OCI-M2 (cell line): Measurements from ENCODE around the gene IL32.
"Not testable (repeated sequence)": the region's sequence is repeated elsewhere in the genome, so short reads cannot be mapped to it uniquely, and the experiment has no call there.

ENCODE experiments used
- DNase-seq: peaks from one replicate; lab custom pipeline; 2025; ENCODE audit not compliant: unreplicated experiment; lab: John Stamatoyannopoulos, UW

Gene IL32

DNA sequence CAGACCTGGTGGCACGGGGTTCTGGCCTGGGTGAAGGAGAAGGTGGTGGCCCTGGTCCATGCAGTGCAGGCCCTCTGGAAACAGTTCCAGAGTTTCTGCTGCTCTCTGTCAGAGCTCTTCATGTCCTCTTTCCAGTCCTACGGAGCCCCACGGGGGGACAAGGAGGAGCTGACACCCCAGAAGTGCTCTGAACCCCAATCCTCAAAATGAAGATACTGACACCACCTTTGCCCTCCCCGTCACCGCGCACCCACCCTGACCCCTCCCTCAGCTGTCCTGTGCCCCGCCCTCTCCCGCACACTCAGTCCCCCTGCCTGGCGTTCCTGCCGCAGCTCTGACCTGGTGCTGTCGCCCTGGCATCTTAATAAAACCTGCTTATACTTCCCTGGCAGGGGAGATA lies 3.7 kb downstream of the IL32 start:
- DNase-seq, result not testable (repeated sequence)

DNA sequence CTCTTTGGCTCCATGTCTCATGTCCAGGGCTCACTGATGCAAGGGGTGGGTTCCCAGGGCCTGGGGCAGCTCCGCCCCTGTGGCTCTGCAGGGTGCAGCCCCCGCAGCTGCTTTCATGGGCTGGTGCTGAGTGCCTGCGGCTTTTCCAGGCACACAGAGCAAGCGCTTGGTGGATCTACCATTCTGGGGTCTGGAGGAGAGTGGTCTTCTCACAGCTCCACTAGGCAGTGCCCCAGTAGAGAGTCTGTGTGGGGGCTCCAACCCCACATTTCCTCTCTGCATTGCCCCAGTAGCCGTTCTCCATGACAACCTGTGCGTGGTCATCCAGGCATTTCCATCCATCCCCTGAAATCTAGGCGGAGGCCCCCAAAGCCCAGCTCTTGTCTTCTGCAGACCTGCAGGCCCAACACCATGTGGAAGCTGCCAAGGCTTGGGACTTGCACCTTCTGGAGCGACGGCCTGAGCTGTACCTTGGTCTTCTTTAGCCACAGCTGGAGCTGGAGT lies 5.2 kb downstream of the IL32 start:
- no peak for DNase-seq

DNA sequence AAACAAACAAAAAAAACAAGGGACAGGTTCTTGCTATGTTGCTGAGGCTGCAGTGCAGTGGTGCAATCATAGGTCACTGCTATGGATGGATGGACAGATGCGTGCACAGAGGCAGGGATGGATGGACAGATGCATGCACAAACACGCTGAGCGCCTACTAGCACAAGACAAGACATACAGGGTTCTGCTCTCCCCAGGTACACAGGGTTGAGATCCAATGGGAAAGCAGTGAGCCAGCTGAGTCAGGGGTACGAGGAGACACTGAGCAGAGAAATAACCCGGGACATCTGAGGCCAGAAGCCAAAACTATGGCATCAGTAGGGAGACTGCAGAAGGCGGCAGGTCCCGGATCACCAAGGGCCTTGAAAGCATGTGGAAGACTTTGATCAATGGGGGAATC lies 6.2 kb downstream of the IL32 start:
- no peak for DNase-seq

DNA sequence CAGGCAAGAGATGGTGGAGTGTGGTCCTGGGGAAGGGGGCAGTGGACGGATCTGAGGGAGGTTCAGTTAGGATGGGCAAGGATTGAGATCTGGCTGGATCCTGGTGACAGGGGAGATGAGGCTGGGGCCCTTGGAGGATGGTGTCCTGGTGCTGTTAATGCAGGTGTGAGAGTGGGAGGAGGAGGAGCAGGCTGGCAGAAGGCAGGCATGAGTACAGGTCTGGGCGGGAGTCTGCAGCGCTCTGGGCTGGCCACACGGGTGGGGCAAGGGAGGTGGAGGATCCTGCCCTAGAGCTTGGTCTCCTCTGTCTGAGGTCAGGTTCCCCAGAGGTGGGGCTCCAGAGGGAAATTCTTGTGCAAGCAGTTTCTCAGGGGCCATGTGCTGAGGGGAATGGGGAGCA lies 6.7 kb downstream of the IL32 start:
- DNase-seq, result not testable (repeated sequence)

DNA sequence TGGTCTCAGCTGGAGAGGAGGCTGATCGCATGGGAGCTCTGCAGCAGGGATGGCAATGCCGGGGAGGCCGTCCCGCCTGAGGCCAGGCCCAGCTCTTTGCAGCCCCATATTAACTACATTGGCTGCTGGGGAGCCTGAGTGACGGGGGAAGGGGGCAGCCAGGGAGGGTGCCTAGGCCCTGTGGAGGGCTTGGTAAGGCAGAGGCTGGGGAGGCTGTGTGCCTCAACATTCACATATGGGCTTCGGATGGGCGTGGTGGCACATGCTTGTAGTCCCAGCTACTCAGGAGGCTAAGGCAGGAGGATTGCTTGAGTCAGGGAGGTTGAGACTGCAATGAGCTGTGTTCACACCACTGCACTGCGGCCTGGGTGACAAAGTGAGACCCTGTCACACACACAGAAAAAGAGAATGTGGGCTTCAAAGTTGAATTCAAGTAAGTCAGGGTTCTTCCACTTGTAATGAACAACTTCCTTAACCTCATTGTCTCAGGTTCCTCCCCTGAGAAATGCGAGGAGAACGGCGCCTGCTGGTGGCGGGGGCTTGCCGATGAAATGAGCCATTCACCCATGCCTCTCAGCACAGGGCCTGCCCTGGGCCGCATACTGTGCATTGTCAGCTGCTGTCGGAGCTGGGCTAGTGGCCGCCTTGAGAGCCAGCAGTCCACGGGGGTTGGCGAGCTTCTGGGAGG lies 7.3 kb downstream of the IL32 start:
- not testable (repeated sequence) for DNase-seq

DNA sequence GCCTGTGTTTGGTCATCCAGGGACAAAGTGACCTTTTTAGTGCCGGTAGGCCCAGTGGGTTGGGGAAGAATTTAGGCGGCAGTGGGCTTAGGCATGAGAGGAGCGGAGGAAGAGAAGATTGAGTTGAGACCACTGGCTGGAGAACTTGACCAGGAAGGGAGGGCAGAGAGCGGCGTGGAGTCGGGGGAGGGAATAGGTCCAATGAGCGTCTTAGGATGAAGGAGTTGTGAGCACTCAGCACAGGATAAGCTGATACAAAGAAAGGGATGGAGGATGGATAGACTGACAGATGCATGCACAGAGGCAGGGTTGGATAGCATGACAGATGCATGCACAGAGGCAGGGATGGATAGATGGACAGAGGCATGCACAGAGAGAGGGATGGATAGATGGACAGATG lies 8.0 kb downstream of the IL32 start:
- no peak for DNase-seq

DNA sequence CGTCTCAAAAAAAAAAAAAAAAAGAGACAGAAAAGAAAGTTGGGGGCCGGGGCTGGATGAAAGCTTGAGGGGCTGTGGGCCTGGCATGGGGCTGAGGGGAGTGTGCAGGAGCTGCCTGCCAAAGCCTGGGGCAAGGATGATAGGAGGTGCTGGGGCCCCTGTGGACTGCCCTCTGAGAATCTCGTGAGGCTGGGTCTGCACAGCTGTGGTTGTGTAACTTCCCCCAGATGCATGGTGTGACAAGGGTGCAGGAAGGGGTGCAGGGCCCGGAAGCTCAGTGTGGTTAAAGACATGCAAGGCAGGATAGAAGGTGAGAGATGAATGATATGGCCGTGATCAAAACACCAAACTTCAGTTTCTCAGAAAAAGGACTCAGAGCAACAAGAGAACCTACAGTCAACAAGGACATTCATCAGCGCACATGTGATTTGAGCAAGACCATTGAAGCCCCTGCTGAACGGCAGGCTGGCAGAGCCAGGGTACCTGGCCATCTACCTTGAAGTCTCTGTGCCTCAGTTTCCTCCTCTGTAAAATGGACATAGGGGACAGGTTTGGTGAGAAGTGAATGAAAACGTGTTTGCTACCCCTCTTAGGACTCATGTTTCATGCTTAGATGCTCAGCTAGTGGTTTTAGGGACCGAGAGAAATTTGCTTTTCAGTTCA lies 9.6 kb downstream of the IL32 start:
- DNase-seq, result no peak

DNA sequence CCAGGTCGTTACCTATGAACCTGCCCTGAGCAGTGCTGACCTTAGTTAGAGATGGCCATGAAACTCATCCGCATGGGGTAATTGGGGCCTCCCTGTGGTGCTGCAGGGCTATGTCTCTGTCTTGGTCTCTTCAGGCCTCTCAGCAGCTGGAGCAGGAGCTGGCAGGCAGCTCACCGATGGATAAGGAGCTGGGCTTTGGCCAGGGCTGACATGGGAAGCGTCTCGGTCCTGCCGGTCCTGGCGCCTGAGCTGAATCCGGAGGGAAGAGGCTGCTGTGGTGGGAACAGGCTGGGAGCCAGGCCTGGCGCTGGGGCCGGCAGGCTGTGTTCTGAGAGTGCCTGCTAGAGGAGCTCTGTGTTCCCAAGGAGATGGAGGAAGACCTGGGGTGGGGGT lies 10.1 kb downstream of the IL32 start:
- DNase-seq, result no peak

DNA sequence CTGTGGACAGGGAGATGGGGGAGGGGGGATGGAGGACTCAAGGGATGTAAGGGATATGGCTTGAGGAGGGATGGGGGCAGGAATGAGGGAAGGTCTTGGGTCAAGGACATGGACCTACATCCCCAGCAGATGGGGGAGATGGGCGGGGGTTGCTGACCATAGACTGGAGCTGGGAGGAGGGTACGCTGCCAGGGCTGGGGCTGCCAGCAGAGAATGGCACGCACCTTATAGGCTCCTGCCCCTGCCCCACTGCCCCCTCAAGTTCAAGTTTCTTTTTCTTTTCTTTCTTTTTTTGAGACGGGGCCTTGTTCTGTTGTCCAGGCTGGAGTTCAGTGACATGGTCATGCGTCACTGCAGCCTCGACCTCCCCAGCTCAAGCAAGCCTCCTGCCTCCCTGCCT lies 10.5 kb downstream of the IL32 start:
- DNase-seq, result not testable (repeated sequence)

DNA sequence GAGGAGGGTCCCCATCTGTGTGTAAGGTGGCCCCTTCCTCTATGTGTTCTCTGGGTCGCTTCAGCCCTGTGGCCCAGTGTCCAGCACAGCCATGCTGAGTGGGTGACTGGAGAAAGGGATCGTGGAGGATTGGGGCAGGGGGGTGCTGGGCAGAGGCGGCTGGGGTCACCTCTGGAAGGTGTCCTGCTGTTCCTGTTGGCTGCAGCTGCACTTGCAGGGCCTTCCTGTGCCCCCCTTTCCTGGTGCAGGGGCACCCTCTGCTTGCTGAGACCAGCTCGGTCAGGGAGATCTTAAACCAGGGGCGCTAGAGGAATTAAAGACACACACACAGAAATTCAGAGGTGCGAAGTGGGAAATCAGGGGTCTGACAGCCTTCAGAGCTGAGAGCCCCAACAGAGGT lies 11.1 kb downstream of the IL32 start:
- no peak for DNase-seq

DNA sequence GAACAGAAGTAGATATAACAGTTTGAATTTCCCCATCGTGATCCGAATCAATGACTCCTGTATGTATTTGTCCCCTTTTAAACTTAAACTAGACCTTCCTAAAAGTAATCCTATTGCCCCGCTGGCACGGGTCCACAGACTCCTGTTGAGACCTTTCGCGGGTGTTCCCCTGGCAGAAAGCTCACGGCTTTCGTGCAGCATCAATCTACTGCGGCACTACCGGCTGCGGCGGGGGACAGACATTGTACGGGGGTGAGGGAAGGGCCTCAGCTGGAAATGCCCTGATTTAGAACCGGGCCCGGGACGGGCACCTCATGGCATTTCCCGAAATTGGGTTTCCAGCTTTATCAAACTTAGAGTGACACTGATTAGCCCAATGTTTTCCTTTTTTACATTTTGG lies 14.6 kb downstream of the IL32 start:
- no peak for DNase-seq

DNA sequence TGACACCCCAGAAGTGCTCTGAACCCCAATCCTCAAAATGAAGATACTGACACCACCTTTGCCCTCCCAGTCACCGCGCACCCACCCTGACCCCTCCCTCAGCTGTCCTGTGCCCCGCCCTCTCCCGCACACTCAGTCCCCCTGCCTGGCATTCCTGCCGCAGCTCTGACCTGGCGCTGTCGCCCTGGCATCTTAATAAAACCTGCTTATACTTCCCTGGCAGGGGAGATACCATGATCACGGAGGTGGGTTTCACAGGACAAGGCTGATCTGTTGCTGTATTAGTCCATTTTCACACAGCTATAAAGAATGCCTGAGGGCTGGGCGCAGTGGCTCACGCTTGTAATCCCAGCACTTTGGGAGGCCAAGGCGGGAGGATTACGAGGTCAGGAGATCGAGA lies 16.5 kb downstream of the IL32 start:
- not testable (repeated sequence) for DNase-seq

DNA sequence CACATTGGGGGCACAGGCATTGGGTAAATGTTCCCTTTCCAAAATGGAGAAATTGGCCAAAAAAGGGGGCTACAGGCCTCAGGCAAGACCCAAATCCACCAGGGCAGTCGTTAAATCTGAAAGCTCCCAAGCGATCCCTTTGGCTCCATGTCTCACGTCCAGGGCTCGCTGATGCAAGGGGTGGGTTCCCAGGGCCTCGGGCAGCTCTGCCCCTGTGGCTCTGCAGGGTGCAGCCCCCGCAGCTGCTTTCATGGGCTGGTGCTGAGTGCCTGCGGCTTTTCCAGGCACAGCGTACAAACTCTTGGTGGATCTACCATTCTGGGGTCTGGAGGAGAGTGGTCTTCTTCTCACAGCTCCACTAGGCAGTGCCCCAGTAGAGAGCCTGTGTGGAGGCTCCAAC lies 18.0 kb downstream of the IL32 start:
- DNase-seq, result not testable (repeated sequence)

DNA sequence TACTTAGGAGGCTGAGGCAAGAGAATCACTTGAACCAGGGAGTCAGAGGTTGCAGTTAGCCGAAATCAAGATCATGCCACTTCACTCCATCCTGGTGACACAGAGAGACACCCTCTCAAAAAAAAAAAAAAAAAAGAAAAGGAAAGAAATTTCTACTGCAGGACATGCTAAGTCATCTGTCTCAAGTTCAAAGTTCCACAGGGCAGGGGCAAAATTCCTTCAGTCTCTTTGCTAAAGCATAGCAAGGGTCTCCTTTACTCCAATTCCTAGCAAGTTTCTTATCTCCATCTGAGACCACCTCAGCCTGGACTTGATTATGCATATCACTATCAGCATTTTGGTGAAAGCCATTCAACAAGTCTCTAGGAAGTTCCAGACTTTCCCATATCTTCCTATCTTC lies 19.1 kb downstream of the IL32 start:
- no peak for DNase-seq

DNA sequence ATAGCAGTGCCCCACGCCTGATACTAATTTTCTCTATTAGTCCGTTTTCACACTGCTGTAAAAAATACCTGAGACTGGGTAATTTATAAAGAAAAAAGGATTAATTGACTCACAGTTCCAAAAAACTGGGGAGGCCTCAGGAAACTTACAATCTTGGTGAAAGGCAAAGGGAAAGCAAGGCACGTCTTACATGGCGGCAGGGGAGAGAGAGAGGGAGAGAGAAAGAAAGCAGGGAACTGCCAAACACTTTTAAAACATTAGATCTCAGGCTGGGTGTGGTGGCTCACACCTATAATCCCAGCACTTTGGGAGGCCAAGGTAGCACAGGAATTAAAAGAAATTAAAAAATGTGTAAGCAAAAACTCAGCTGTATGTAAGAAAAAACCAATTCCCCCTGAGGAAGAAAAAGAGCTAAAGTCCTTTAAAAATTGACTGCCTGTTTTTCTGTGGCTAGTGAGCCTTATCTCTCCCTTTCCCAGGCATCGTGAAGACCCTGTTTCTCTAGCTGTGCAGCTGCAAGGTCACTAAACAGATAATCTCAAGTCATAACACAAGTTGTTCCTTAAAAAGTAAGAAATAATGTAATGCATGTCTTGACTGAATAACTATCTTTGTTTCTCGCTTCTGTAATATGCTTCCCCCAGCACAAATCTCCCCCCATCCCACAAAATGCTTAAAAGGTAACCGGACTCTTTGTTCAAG lies 19.7 kb downstream of the IL32 start:
- no peak for DNase-seq

DNA sequence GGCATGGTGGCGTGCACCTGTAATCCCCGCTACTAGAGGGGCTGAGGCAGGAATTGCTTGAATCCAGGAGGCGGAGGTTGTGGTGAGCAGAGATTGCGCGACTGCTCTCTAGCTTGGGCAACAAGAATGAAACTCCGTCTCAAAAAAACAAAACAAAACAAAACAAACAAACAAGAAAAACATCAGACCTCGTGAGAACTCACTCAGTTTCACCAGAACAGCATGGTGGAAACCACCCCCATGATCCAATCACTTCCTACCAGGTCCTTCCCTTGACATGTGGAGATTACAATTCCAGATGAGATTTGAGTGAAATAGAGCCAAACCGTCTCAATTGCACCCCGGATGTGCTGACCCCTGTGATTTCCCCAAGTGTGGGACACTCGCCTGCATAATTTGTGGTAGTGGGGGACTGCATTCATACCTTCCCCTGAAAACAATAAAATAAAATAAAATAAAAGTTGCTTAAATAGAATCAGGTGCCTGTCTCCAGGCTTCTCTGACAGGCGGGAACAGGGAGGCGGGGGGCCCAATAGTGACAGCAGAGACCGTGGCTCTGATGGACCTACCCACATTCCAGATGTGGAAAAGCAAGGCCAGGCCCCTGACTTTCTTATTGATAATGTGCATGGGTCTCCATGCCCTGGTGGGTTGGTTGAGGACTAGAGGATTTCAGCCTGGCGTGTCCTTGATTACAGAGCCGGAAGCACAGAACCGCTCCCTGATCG lies 20.6 kb downstream of the IL32 start:
- DNase-seq, result no peak

DNA sequence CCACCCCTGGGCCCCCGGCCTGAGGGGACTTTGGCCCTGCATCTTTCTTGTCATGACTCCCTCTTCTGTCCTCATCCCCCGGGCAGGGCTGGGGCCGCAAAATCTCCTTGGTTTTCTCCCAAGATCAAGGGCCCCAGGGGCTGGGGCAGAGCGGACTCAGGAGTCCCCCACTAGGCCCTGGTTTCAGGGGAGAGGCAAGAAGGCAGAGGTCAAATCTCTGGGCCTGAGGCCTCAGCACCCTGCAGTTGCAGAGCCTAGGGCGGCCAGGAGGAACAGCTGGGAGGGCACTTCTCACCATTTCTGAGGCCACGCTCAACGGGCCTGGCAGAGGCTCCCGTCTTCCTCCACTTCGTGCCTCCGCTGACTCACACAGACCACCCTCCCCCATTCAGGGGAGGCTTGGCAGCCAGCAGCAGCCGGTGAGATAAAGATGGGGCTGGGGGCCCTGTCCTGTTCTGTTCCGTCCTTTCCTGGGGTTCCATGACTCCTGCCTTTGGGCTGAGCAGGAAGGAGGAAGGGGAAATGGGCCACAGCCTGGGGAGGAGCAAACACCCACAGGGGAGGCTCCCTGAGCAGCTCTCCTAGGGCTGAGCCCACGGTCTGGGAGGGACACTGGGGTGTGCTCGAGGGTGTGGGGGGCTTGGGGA lies 21.3 kb downstream of the IL32 start:
- DNase-seq, result no peak

DNA sequence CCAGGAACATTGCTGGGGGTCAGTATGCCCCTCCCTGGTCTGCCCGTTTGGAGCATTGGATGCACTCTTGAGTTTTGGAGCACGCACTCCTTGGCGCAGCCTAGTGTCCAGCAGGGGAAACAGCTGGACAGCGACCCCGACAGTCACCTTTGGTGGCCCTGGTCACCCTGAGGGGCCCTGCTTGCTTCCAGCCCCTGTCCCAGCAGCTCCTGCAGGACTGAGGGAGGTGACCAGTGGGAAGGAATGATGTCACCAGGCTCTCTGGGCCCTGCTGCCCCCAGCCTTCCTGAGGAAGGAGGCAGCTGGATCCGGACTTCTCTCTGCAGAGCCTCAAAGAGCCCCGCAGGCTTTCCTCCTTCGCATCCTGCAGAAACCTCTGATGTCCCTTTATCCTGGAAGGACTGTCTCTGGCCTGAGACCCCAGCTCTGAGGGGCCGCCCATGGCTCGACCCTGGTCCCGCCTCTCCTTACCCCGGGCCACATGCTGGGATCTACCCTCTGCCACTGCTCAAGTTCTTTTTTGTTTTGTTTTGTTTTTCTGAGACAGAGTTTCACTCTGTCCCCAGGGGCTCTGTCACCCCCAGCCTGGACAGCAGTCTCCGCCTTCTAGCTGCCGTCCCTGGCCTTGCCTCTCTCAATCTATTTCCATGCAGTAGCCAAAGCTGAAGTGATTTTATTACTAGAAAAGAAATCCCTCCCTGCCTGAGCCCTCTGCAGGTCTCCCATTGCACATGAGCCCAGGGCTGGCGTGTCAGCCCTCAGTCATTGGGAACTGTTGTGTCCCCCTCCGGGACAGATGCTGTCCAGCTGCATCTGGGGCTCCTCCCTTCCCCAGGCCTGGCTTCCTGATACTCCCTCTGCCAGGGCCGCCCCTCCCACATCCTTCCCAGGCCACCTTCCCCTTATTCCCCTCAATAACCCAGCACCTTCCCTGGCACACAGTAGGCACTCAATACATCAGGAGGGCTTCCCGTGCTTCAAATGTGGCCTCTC lies 22.1 kb downstream of the IL32 start:
- DNase-seq, result no peak

DNA sequence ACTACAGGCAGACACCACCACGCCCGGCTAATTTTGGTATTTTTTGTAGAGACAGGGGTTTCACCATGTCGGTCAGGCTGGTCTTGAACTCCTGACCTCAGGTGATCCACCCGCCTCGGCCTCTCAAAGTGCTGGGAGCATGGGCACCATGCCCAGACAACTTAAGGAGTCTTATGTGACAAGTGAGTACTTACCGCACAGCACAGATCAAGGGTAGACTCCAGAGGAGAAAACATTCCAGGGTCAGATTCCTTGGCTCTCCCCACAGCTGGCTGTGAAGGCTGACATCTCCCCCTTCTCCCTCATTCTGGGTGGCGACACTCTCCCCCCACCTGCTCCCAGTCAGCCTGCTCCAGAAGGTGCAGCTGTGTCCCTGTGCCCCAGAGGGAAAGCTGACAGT lies 23.0 kb downstream of the IL32 start:
- DNase-seq, result no peak
